GM18520 (cell line): ENCODE results near the gene PLIN4.

ENCODE experiments used
- ATAC-seq: cut with Tn5 transposase; IDR thresholded peaks from one replicate; pipeline ENCODE4 v1.9.1; 2021; ENCODE audit not compliant: unreplicated experiment

Gene PLIN4

GRCh38 chr19:4507804-4508203, 10.5 kb downstream of the PLIN4 start:
- no peak for ATAC-seq

GRCh38 chr19:4507150-4507452, 11.2 kb downstream of the PLIN4 start:
- ATAC-seq = no peak

GRCh38 chr19:4506449-4507149, 11.7 kb downstream of the PLIN4 start:
- no peak for ATAC-seq

- no peak for ATAC-seq
Observed at GRCh38 chr19:4505570-4506448, 12.5 kb downstream of the PLIN4 start.

GRCh38 chr19:4504891-4505569, 13.3 kb downstream of the PLIN4 start:
- ATAC-seq = no peak

GRCh38 chr19:4504297-4504701, 14.0 kb downstream of the PLIN4 start:
- ATAC-seq = no peak

- no peak for ATAC-seq
Observed at GRCh38 chr19:4503825-4504170, 14.5 kb downstream of the PLIN4 start.

- ATAC-seq = no peak
Observed at GRCh38 chr19:4503132-4503824, 15.0 kb downstream of the PLIN4 start.

- no peak for ATAC-seq
Observed at GRCh38 chr19:4502282-4503131, 15.8 kb downstream of the PLIN4 start.

- ATAC-seq = no peak
Observed at GRCh38 chr19:4501691-4502090, 16.6 kb downstream of the PLIN4 start.

GRCh38 chr19:4500841-4501591, 17.3 kb downstream of the PLIN4 start:
- no peak for ATAC-seq

GRCh38 chr19:4499855-4500254, 18.4 kb downstream of the PLIN4 start:
- no peak for ATAC-seq

GRCh38 chr19:4499318-4499717, 19.0 kb downstream of the PLIN4 start:
- ATAC-seq = no peak

- ATAC-seq = no peak
Observed at GRCh38 chr19:4498694-4499093, 19.6 kb downstream of the PLIN4 start.

- ATAC-seq = no peak
Observed at GRCh38 chr19:4497770-4498389, 20.4 kb downstream of the PLIN4 start.

- ATAC-seq = no peak
Observed at GRCh38 chr19:4496304-4496703, 22.0 kb downstream of the PLIN4 start.

GRCh38 chr19:4495471-4495870, 22.8 kb downstream of the PLIN4 start:
- no peak for ATAC-seq

GRCh38 chr19:4494691-4495064, 23.6 kb downstream of the PLIN4 start:
- no peak for ATAC-seq

- no peak for ATAC-seq
Observed at GRCh38 chr19:4493929-4494690, 24.2 kb downstream of the PLIN4 start.
